Nephron progenitor cell (in vitro differentiated cells): ENCODE data around the gene PDE4D.

Experiments
- DNase-seq: peaks from one replicate; pipeline ENCODE4 v3.0.0; 2021
- H3K27ac Mint-ChIP-seq: 2 replicates; pipeline ENCODE4 v1.8.0; 2021; ENCODE audit warnings: mild to moderate bottlenecking, moderate library complexity, mixed read lengths
- H3K27me3 Mint-ChIP-seq: 2 replicates; pipeline ENCODE4 v1.8.0; 2021; ENCODE audit warnings: mild to moderate bottlenecking, low read depth, mixed read lengths; ENCODE audit not compliant: poor library complexity
- H3K36me3 Mint-ChIP-seq: 2 replicates; pipeline ENCODE4 v1.8.0; 2021; ENCODE audit warnings: low read depth, mixed read lengths
- H3K4me1 Mint-ChIP-seq: 2 replicates; pipeline ENCODE4 v1.8.0; 2021; ENCODE audit warnings: mixed read lengths
- H3K4me3 Mint-ChIP-seq: 2 replicates; pipeline ENCODE4 v1.8.0; 2021; ENCODE audit warnings: mild to moderate bottlenecking, moderate library complexity, mixed read lengths
- H3K9me3 Mint-ChIP-seq: 2 replicates; pipeline ENCODE4 v1.8.0; 2021; ENCODE audit warnings: mild to moderate bottlenecking, moderate library complexity, mixed read lengths
- TF ChIP-seq, protein P1 (sequence below): fragments of 200-600 bp; sonication (generic); IDR thresholded peaks from 2 replicates; pipeline ENCODE4 v1.5.0; 2021; ENCODE audit warnings: antibody characterized with exemption

PDE4D gene

GRCh38 chr5:59322058-59322457, 571.5 kb downstream of the PDE4D start:
- no peaks in the 10 kb centered on the region for H3K27me3 Mint-ChIP-seq
- no peaks in the 10 kb centered on the region for H3K9me3 Mint-ChIP-seq
- no peak overlapping the region for H3K27ac Mint-ChIP-seq
- TF ChIP-seq, protein P1, sequence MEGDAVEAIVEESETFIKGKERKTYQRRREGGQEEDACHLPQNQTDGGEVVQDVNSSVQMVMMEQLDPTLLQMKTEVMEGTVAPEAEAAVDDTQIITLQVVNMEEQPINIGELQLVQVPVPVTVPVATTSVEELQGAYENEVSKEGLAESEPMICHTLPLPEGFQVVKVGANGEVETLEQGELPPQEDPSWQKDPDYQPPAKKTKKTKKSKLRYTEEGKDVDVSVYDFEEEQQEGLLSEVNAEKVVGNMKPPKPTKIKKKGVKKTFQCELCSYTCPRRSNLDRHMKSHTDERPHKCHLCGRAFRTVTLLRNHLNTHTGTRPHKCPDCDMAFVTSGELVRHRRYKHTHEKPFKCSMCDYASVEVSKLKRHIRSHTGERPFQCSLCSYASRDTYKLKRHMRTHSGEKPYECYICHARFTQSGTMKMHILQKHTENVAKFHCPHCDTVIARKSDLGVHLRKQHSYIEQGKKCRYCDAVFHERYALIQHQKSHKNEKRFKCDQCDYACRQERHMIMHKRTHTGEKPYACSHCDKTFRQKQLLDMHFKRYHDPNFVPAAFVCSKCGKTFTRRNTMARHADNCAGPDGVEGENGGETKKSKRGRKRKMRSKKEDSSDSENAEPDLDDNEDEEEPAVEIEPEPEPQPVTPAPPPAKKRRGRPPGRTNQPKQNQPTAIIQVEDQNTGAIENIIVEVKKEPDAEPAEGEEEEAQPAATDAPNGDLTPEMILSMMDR, result no peak
- no peak for DNase-seq
- H3K4me3 Mint-ChIP-seq, result no peak overlapping the region
- H3K4me1 Mint-ChIP-seq, result peaks cover 63% of the 10 kb centered on the region
- H3K36me3 Mint-ChIP-seq, result no peaks in the 10 kb centered on the region

GRCh38 chr5:59321642-59322041, 571.9 kb downstream of the PDE4D start:
- TF ChIP-seq, protein P1, result no peak
- no peak for DNase-seq
- peaks cover 63% of the 10 kb centered on the region for H3K4me1 Mint-ChIP-seq
- no peaks in the 10 kb centered on the region for H3K27me3 Mint-ChIP-seq
- no peak overlapping the region for H3K4me3 Mint-ChIP-seq
- H3K36me3 Mint-ChIP-seq, result no peaks in the 10 kb centered on the region
- peak overlapping the region; percentile 31 for H3K27ac Mint-ChIP-seq
- no peaks in the 10 kb centered on the region for H3K9me3 Mint-ChIP-seq

GRCh38 chr5:59320420-59320819, 573.1 kb downstream of the PDE4D start:
- Mint-ChIP-seq H3K9me3 (no peaks in the 10 kb centered on the region), H3K36me3 (no peaks in the 10 kb centered on the region), H3K27me3 (no peaks in the 10 kb centered on the region), H3K27ac (no peak overlapping the region), H3K4me3 (no peak overlapping the region), H3K4me1 (peaks cover 70% of the 10 kb centered on the region)
- TF ChIP-seq, protein P1, result no peak
- DNase-seq, result no peak

DNA sequence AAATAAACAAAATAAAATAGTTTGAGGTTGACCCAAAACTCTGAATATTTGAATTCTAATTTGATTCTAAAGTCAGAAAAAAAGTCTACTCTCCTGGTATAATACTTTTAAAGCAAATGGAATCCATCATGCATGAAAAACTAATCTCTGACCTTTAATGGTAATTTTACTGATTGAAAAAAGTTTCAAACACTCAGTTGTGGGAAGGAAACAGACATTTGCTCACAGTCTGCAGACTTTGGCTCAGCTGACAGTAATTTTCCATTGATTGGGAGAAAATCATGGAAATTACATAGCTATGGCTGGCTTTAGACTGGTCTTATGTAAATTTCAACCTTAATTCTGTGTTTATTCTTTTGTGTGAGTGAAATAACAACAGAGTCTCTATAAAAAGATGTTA, 574.3 kb downstream of the PDE4D start:
- Mint-ChIP-seq H3K27me3 (no peaks in the 10 kb centered on the region), H3K9me3 (no peaks in the 10 kb centered on the region), H3K36me3 (no peaks in the 10 kb centered on the region), H3K4me3 (no peak overlapping the region), H3K27ac (no peak overlapping the region), H3K4me1 (peaks cover 74% of the 10 kb centered on the region)
- no peak for DNase-seq
- TF ChIP-seq, protein P1, result no peak

DNA sequence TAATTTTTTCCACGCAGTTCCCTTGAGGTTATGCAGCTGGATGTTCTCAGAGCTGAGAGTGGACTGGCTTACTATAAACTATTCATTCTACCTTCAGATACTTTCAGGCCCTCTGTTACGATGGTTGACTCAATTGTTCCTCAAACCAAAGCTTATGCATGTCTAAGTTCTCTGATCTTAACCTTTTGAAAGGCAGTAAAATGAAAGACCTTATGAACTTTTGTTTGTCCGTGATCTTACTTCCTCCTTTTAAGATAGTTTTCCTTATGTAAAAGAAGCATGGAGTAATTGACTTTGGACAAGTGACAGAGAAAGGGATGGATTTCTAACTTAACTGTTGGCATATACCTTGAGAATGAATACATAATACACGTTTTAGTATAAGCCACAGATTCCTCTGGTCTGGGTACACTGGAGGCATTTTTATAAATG, 575.7 kb downstream of the PDE4D start:
- no peak for DNase-seq
- Mint-ChIP-seq H3K36me3 (no peaks in the 10 kb centered on the region), H3K4me3 (no peak overlapping the region), H3K9me3 (no peaks in the 10 kb centered on the region), H3K27ac (peak overlapping the region; percentile 76), H3K4me1 (peaks cover 72% of the 10 kb centered on the region), H3K27me3 (no peaks in the 10 kb centered on the region)
- TF ChIP-seq, protein P1, result no peak

GRCh38 chr5:59317023-59317773, 576.3 kb downstream of the PDE4D start:
- DNase-seq, result no peak

More at GRCh38 chr5:59317023-59317773, 576.3 kb downstream of the PDE4D start:
- H3K4me3 Mint-ChIP-seq, result peak overlapping the region; percentile 3
- no peaks in the 10 kb centered on the region for H3K9me3 Mint-ChIP-seq
- H3K27me3 Mint-ChIP-seq, result no peaks in the 10 kb centered on the region
- TF ChIP-seq, protein P1, result no peak
- peak overlapping the region; percentile 76 for H3K27ac Mint-ChIP-seq
- peaks cover 76% of the 10 kb centered on the region for H3K4me1 Mint-ChIP-seq
- H3K36me3 Mint-ChIP-seq, result no peaks in the 10 kb centered on the region
